Progenitor cell of endocrine pancreas (in vitro differentiated cells): ENCODE measurements around the gene ACOT8. TPM values are rescaled to one million over a fixed set of nuclear protein-coding genes. Genes with fewer than 3 reads are reported as not detected.
"Not testable (repeated sequence)": the region's sequence is repeated elsewhere in the genome, so short reads cannot be mapped to it uniquely, and the experiment has no call there.

Experiments
- DNase-seq: peaks from one replicate; pipeline ENCODE4 v3.0.0; 2021; ENCODE audit warnings: low spot score; ENCODE audit not compliant: unreplicated experiment
- H3K27ac Mint-ChIP-seq: 2 replicates; pipeline ENCODE4 v1.8.0; 2021; ENCODE audit warnings: mild to moderate bottlenecking, moderate library complexity, mixed read lengths
- H3K27me3 Mint-ChIP-seq: 2 replicates; pipeline ENCODE4 v1.8.0; 2021; ENCODE audit warnings: mixed read lengths
- H3K36me3 Mint-ChIP-seq: 2 replicates; pipeline ENCODE4 v1.8.0; 2022; ENCODE audit warnings: mixed read lengths; ENCODE audit not compliant: insufficient read depth
- H3K4me1 Mint-ChIP-seq: 2 replicates; pipeline ENCODE4 v1.8.0; 2021; ENCODE audit warnings: low read depth, mixed read lengths
- H3K4me3 Mint-ChIP-seq: 2 replicates; pipeline ENCODE4 v1.8.0; 2021; ENCODE audit warnings: low read depth, mild to moderate bottlenecking, moderate library complexity, mixed read lengths
- H3K9me3 Mint-ChIP-seq: 2 replicates; pipeline ENCODE4 v1.8.0; 2021; ENCODE audit warnings: low read depth, mixed read lengths
- total RNA-seq: library from RNA; stranded (reverse); gene quantifications from 2 replicates; pipeline ENCODE4 v1.2.1, GENCODE V29; 2021
- TF ChIP-seq, protein P1 (sequence below): fragments of 200-600 bp; sonication (generic); IDR thresholded peaks from one replicate; pipeline ENCODE4 v1.5.0; 2021; ENCODE audit warnings: antibody characterized with exemption, mild to moderate bottlenecking; ENCODE audit not compliant: unreplicated experiment

ACOT8 gene
- total RNA-seq, 1 donor from 2014 or later, result 23.0 TPM

- Mint-ChIP-seq H3K9me3 (no peaks in the 10 kb centered on the region), H3K36me3 (peaks cover 26% of the 10 kb centered on the region), H3K27me3 (no peaks in the 10 kb centered on the region), H3K4me1 (peaks cover 12% of the 10 kb centered on the region), H3K27ac (no peak overlapping the region), H3K4me3 (no peak overlapping the region)
- TF ChIP-seq, protein P1, sequence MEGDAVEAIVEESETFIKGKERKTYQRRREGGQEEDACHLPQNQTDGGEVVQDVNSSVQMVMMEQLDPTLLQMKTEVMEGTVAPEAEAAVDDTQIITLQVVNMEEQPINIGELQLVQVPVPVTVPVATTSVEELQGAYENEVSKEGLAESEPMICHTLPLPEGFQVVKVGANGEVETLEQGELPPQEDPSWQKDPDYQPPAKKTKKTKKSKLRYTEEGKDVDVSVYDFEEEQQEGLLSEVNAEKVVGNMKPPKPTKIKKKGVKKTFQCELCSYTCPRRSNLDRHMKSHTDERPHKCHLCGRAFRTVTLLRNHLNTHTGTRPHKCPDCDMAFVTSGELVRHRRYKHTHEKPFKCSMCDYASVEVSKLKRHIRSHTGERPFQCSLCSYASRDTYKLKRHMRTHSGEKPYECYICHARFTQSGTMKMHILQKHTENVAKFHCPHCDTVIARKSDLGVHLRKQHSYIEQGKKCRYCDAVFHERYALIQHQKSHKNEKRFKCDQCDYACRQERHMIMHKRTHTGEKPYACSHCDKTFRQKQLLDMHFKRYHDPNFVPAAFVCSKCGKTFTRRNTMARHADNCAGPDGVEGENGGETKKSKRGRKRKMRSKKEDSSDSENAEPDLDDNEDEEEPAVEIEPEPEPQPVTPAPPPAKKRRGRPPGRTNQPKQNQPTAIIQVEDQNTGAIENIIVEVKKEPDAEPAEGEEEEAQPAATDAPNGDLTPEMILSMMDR, result no peak
- no peak for DNase-seq
These were observed 46.8 kb downstream of the ACOT8 start for GRCh38 chr20:45810191-45810970.

DNA sequence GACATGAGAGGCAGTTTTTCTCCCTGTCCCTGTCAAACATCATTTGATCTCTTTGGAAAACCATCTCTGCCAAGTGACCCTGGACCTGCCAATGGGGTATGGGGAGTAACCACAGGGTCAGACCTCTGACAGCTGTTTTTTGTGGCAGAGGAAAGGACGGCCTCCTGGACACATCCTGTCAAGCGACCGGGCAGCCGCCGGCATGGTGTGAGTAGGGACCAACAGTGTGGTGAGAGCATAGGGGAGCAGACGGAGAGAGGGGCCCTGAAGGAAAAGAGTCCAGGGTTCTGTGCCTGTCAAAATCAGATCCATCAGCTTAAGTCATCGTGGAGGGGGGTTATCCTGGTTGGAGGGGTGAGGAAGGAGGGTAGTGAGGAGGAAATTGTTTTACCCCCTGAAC, 55.3 kb downstream of the ACOT8 start:
- Mint-ChIP-seq H3K4me1 (no peaks in the 10 kb centered on the region), H3K9me3 (no peaks in the 10 kb centered on the region), H3K27ac (no peak overlapping the region), H3K4me3 (no peak overlapping the region), H3K36me3 (peaks cover 13% of the 10 kb centered on the region), H3K27me3 (no peaks in the 10 kb centered on the region)
- no peak for DNase-seq
- TF ChIP-seq, protein P1, result no peak

DNA sequence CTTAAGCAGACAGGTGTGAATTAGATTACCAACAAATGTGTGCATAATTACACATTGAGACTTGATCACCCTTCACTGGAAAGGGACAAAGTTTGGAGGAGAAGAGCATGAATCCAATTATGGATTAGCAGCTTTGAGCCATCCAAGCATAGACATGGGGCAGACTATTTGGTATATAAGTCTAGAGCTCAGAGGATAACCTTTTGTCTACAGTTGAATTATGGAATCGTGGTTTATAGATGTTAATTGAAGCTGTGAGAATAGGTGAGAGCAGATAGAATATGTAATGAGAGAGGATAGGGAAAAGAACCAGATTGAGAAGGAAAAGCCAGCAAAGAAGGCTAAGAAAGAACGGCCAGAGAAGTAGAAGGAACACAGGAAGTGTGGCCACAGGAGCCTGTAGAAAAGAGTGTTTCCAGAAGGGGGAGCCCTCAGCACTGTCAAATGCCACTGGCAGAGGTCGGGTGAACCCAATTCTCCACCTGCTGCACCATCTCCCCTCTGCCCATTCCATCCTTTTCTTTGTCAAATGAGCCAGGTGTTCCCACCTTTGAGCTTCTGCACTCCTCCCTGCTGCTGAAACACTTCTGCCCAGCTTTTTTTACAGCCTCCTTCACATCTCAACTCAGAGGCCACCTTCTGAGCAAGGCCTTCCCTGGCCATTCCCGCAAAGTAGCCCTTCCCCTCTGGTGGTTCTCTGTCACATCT, 58.1 kb downstream of the ACOT8 start:
- peaks cover 14% of the 10 kb centered on the region for H3K36me3 Mint-ChIP-seq
- H3K27ac Mint-ChIP-seq, result no peak overlapping the region
- DNase-seq, result peak; percentile 24
- TF ChIP-seq, protein P1, result peak; percentile 70
- H3K27me3 Mint-ChIP-seq, result no peaks in the 10 kb centered on the region
- no peaks in the 10 kb centered on the region for H3K4me1 Mint-ChIP-seq
- no peak overlapping the region for H3K4me3 Mint-ChIP-seq
- H3K9me3 Mint-ChIP-seq, result no peaks in the 10 kb centered on the region

DNA sequence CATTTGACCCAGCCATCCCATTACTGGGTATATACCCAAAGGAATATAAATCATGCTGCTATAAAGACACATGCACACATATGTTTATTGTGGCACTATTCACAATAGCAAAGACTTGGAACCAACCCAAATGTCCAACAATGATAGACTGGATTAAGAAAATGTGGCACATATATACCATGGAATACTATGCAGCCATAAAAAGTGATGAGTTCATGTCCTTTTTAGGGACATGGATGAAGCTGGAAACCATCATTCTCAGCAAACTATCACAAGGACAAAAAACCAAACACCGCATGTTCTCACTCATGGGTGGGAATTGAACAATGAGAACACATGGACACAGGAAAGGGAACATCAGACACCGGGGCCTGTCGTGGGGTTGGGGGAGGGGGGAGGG, 59.2 kb downstream of the ACOT8 start:
- not testable (repeated sequence) for H3K27me3 Mint-ChIP-seq, H3K4me3 Mint-ChIP-seq, H3K27ac Mint-ChIP-seq, DNase-seq, H3K9me3 Mint-ChIP-seq, H3K4me1 Mint-ChIP-seq
- H3K36me3 Mint-ChIP-seq, result peaks cover 15% of the 10 kb centered on the region

- H3K4me3 Mint-ChIP-seq, H3K9me3 Mint-ChIP-seq, DNase-seq, H3K27me3 Mint-ChIP-seq, H3K4me1 Mint-ChIP-seq, H3K27ac Mint-ChIP-seq: not testable (repeated sequence)
- peaks cover 15% of the 10 kb centered on the region for H3K36me3 Mint-ChIP-seq
These were observed 59.7 kb downstream of the ACOT8 start for GRCh38 chr20:45797510-45797909.

DNA sequence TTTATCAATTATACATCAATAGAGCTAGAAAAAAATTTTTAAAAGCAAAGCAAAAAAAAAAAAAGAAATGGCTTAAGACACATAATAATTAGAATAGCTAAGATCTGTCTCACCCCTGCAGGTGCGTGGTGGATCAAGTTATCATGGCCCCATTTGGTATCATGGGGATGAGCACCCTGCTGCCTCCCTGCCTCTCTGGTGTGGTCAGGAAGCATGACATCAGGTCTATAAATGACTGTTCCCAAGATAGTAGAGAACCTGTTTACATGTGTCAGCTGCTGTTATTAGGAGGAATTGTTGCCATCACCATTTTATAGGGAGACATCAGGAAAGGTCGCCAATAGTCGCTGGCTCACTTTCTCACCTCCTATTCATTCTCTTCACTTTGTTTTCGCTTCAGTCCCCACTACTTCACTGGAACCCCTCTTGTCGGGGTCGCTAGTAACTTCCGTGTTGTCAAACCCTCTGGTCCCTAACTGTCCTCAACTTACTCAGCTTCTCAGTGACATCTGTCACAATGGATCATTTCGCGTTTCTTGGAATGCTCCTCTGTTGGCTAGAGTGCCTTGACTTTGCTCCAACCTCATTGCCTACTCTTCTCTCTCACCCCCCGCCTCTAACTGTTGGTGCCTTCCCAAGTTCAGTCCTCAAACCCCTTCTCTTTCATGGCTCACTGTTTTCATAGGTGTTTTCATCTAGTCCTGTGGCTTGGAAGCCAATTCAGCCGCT, 60.7 kb downstream of the ACOT8 start:
- H3K4me1 Mint-ChIP-seq, result peaks cover 9% of the 10 kb centered on the region
- H3K4me3 Mint-ChIP-seq, result no peak overlapping the region
- no peaks in the 10 kb centered on the region for H3K9me3 Mint-ChIP-seq
- H3K27me3 Mint-ChIP-seq, result no peaks in the 10 kb centered on the region
- no peak overlapping the region for H3K27ac Mint-ChIP-seq
- no peak for DNase-seq
- TF ChIP-seq, protein P1, result no peak
- peaks cover 12% of the 10 kb centered on the region for H3K36me3 Mint-ChIP-seq
